Uterus (tissue), 4 donors: Measurements from ENCODE around the gene ABHD16A. TPM values are rescaled to one million over a fixed set of nuclear protein-coding genes. Genes with fewer than 3 reads are reported as not detected.
A peak's percentile ranks its signal among the peaks of the same experiment; 100 is the strongest.

ENCODE experiments used
- DNase-seq, 2 donors: peaks; one replicate each; pipeline ENCODE4 v3.0.0-alpha.2; 2019 to 2020
- H3K27ac ChIP-seq, 2 donors: fragments of 200-600 bp; sonication (generic); 1 replicate in 1 of 2; 2 replicates in 1 of 2; pipeline ENCODE4 v1.5.1; 2016 to 2018
- H3K27me3 ChIP-seq, 2 donors: fragments of 200-600 bp; sonication (generic); one replicate each; pipeline ENCODE4 v1.5.1; 2018 to 2019; ENCODE audit warnings: control low read depth in 1 of 2
- H3K36me3 ChIP-seq, 2 donors: fragments of 200-600 bp; sonication (generic); one replicate each; pipeline ENCODE4 v1.5.1; 2019; ENCODE audit warnings: control low read depth in 1 of 2
- H3K4me1 ChIP-seq, 2 donors: fragments of 200-600 bp; sonication (generic); one replicate each; pipeline ENCODE4 v1.5.1; 2018 to 2019; ENCODE audit warnings: control low read depth in 1 of 2
- H3K4me3 ChIP-seq, 2 donors: fragments of 200-600 bp; sonication (generic); 1 replicate in 1 of 2; 2 replicates in 1 of 2; pipeline ENCODE4 v1.5.1; 2018 to 2019; ENCODE audit warnings: mild to moderate bottlenecking in 1 of 2
- H3K9me3 ChIP-seq, 2 donors: fragments of 200-600 bp; sonication (generic); one replicate each; pipeline ENCODE4 v1.5.1; 2019; ENCODE audit warnings: control low read depth in 1 of 2
- POLR2A ChIP-seq, 2 donors: fragments of 450-650 bp; IDR thresholded peaks; one replicate each; pipeline ENCODE4 v1.6.1; 2016; ENCODE audit warnings: antibody characterized with exemption in 2 of 2, mild to moderate bottlenecking in 1 of 2, moderate library complexity in 1 of 2
- intact Hi-C: fragments of 100-400 bp; cut with DNase I; formaldehyde crosslinking; loops from one replicate; pipeline ENCODE4 v1.15.1; 2023; ENCODE audit warnings: low total_unique reads
- total RNA-seq, 4 donors: library from RNA; depleted of rRNA in 3 of 4; stranded (reverse); fragments of >200 nt in 3 of 4; gene quantifications; one replicate each; pipeline versions ENCODE4 v1.1.0 to v1.2.4, GENCODE V29; 2014 to 2023
- TF ChIP-seq, protein P1 (sequence below), 4 experiments: fragments of 200-600 bp in 2 of 4; fragments of 450-650 bp in 2 of 4; sonication (generic) in 2 of 4; IDR thresholded peaks; one replicate each; pipeline ENCODE4 v1.5.1; 2016 to 2019; ENCODE audit warnings: antibody characterized with exemption in 4 of 4, mild to moderate bottlenecking in 2 of 4, moderate library complexity in 1 of 4
- donor health status: DM: yes; HTN: yes; CAD: no.

The ABHD16A gene
- total RNA-seq, 4 donors from 2014 or later: 25.9 to 50.9 (median 37.9) TPM

DNA sequence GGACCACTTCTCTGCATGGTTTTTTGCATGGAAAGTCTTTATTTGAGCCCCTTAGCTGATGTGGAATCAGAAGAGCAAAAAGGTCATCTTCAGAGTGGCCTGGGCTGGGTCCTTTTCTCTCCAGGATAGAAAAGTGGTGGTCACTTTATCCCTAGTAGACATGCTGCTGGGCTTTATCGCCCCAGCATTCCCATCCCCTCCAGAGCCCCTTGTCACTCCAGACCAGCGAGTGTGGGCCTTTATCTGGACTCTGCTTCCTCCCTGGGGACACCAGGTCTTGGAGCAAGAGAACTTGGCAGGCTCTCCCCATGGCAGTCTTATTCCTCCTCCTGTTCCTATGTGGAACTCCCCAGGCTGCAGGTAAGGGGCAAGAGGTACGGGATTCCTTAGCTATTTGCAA lies 3.5 kb upstream of the ABHD16A start, which contains the start of gene LY6G6F:
TSS of gene LY6G6F (plus strand) at position 268 of the 400 bp plus-strand sequence. CDS start at position 309, 41 bp downstream.
- no peaks in the 10 kb centered on the region for H3K9me3 ChIP-seq
- DNase-seq: no peak
- intact Hi-C loops: no loop called here
- H3K36me3 ChIP-seq: no peaks in the 10 kb centered on the region
- TF ChIP-seq POLR2A (IDR thresholded peaks at IDR 0.05): no peak
- TF ChIP-seq, protein P1, sequence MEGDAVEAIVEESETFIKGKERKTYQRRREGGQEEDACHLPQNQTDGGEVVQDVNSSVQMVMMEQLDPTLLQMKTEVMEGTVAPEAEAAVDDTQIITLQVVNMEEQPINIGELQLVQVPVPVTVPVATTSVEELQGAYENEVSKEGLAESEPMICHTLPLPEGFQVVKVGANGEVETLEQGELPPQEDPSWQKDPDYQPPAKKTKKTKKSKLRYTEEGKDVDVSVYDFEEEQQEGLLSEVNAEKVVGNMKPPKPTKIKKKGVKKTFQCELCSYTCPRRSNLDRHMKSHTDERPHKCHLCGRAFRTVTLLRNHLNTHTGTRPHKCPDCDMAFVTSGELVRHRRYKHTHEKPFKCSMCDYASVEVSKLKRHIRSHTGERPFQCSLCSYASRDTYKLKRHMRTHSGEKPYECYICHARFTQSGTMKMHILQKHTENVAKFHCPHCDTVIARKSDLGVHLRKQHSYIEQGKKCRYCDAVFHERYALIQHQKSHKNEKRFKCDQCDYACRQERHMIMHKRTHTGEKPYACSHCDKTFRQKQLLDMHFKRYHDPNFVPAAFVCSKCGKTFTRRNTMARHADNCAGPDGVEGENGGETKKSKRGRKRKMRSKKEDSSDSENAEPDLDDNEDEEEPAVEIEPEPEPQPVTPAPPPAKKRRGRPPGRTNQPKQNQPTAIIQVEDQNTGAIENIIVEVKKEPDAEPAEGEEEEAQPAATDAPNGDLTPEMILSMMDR (IDR thresholded peaks at IDR 0.05): no peak
- H3K4me3 ChIP-seq: no peak within 1 kb of the TSS
- H3K27ac ChIP-seq: no peak within 1 kb of the TSS
- peaks cover 5 to 6% of the 10 kb centered on the region in 2 donors for H3K4me1 ChIP-seq
- H3K27me3 ChIP-seq: no peaks in the 10 kb centered on the region

DNA sequence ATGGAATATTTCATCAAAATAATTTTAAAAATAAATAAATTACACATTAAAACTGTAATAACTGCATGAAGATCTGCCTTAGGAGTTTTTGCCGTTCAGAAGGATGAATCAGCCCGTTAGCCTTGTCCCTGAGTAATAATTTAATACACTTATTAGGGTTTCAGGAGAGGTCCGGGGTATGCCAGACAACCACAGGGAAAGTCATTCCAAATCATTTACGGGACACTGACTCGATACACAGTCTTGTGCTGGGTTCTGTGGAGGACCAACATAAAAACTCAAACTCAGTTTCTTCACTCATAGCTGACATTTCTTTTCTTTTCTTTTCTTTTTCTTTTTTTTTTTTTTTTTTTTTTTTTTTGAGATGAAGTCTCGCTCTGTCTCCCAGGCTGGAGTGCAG lies 2.8 kb upstream of the ABHD16A start:
- no peak for DNase-seq
- H3K36me3 ChIP-seq: no peaks in the 10 kb centered on the region
- H3K27ac ChIP-seq: no peak overlapping the region
- no peak overlapping the region for H3K4me3 ChIP-seq
- intact Hi-C loops: no loop called here
- peaks cover 7 to 9% of the 10 kb centered on the region in 2 donors for H3K4me1 ChIP-seq
- no peaks in the 10 kb centered on the region for H3K27me3 ChIP-seq
- no peaks in the 10 kb centered on the region for H3K9me3 ChIP-seq
- TF ChIP-seq POLR2A (IDR thresholded peaks at IDR 0.05): no peak
- TF ChIP-seq, protein P1 (IDR thresholded peaks at IDR 0.05): no peak

- Histone ChIP-seq H3K4me3 (peak overlapping the region; percentile 79 to 82), H3K27me3 (no peaks in the 10 kb centered on the region), H3K27ac (peak overlapping the region; percentile 96 to 98), H3K36me3 (no peaks in the 10 kb centered on the region), H3K9me3 (no peaks in the 10 kb centered on the region), H3K4me1 (peaks cover 7 to 9% of the 10 kb centered on the region in 2 donors)
- no peak for TF ChIP-seq POLR2A (IDR thresholded peaks at IDR 0.05)
- TF ChIP-seq, protein P1 (IDR thresholded peaks at IDR 0.05): no peak
- intact Hi-C loops: loop anchor here (5.0 kb wide), 1 partner anchor 935 kb away; no protein-coding TSS in a partner anchor
- DNase-seq: no peak
Measured at GRCh38 chr6:31702405-31702818, 712 bp downstream of the ABHD16A start.

DNA sequence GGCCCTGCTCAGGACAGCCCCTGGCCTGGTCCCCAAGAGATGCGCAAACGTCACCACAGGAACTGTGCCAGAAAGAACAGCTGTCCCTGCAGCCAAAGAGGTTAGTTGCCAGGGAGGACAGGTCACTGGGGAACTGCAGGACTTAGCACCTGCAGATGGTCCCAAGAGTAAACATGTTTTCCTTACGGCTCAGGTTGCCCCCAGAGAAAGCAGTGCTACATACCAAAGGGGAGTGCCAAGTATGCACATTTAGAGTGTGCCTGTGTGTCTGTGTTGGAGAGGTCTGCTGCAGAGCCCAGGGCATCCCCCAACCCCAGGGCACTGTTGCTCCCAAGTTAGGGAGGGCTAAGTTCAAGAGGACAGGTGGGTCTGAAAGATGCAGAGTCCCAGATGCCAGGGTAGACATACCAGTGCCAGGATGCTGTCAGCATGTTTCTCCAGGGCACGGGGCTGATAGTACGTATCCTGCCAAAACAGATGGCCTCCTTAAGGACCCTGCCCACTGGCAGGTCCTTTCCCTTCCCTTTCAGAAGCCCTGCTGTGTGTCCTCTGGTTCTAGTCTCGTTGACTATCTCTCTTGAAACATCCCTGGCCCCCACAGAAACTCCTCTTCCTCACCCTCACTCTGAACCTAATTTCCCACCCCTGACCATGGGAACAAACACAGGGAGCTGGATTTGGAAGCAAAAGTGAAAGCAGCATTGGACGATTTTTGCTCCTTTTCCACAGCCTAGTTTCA lies 1.3 kb downstream of the ABHD16A start:
- DNase-seq: no peak
- Histone ChIP-seq H3K27me3 (no peaks in the 10 kb centered on the region), H3K4me1 (peaks cover 7 to 9% of the 10 kb centered on the region in 2 donors), H3K36me3 (no peaks in the 10 kb centered on the region), H3K9me3 (no peaks in the 10 kb centered on the region), H3K4me3 (peak overlapping the region; percentile 79 to 82), H3K27ac (peak overlapping the region; percentile 96 to 98)
- intact Hi-C loops: loop anchor here (5.0 kb wide), 1 partner anchor 935 kb away; no protein-coding TSS in a partner anchor
- TF ChIP-seq POLR2A (IDR thresholded peaks at IDR 0.05): no peak
- TF ChIP-seq, protein P1 (IDR thresholded peaks at IDR 0.05): no peak

GRCh38 chr6:31700740-31701401 lies 2.3 kb downstream of the ABHD16A start:
- intact Hi-C loops: loop anchor here (5.0 kb wide), 1 partner anchor 934 kb away; no protein-coding TSS in a partner anchor
- H3K36me3 ChIP-seq: no peaks in the 10 kb centered on the region
- no peak for DNase-seq
- TF ChIP-seq POLR2A (IDR thresholded peaks at IDR 0.05): no peak
- TF ChIP-seq, protein P1 (IDR thresholded peaks at IDR 0.05): no peak
- H3K9me3 ChIP-seq: no peaks in the 10 kb centered on the region
- H3K4me1 ChIP-seq: peaks cover 7 to 9% of the 10 kb centered on the region in 2 donors
- peak overlapping the region in 1 of 2 donors; percentile 11 for H3K27ac ChIP-seq
- H3K27me3 ChIP-seq: no peaks in the 10 kb centered on the region
- H3K4me3 ChIP-seq: no peak overlapping the region
